AG09319 (cell line): Measurements from ENCODE around the gene ATG7.
"Not testable (repeated sequence)": the region's sequence is repeated elsewhere in the genome, so short reads cannot be mapped to it uniquely, and the experiment has no call there.

Experiments used
- DNase-seq: peaks from one replicate; pipeline ENCODE4 v3.0.0-alpha.2; 2010; ENCODE audit warnings: low read depth; ENCODE audit errors: extremely low read depth
- TF ChIP-seq, protein P1 (sequence below): IDR thresholded peaks from 2 replicates; pipeline ENCODE4 v1.5.1; 2011; ENCODE audit warnings: low read depth, mild to moderate bottlenecking, inconsistent platforms, low read length, moderate library complexity

Gene ATG7

DNA sequence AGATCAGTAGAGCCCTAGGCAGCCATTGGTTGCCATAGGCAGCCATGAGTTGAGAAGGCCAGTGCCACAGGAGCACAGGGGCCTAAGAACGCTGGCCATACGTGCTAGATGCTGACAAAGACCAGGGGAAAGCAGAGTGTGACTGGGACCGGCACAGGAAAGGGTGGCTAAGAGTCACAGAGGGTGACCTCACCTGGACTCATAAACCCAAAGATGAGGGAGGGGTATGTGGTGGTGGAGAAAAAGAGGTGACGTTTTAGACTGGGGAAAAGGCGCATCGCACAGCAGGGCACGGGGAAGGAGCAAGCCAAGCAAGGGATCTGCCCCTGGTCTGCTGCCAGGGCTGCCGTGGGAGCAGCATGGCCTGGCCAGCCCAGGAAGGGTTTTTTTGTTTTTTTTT, 249.0 kb downstream of the ATG7 start:
- TF ChIP-seq, protein P1, sequence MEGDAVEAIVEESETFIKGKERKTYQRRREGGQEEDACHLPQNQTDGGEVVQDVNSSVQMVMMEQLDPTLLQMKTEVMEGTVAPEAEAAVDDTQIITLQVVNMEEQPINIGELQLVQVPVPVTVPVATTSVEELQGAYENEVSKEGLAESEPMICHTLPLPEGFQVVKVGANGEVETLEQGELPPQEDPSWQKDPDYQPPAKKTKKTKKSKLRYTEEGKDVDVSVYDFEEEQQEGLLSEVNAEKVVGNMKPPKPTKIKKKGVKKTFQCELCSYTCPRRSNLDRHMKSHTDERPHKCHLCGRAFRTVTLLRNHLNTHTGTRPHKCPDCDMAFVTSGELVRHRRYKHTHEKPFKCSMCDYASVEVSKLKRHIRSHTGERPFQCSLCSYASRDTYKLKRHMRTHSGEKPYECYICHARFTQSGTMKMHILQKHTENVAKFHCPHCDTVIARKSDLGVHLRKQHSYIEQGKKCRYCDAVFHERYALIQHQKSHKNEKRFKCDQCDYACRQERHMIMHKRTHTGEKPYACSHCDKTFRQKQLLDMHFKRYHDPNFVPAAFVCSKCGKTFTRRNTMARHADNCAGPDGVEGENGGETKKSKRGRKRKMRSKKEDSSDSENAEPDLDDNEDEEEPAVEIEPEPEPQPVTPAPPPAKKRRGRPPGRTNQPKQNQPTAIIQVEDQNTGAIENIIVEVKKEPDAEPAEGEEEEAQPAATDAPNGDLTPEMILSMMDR = no peak

DNA sequence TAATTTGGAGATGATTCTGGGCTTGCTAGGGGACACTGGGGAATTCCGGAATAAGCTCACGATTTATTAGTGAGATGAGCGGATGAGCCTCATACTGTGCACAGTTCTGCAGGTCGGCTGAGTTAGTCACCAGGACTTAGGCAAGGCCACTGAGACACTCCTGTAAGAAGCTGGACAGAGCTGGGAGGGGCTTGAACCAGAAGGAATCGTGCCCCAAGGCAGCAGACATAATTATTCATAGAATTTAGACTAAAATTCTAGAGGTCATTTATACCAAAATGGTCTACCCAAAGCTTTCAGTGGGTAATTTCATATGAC, 250.2 kb downstream of the ATG7 start:
- TF ChIP-seq, protein P1 = no peak
- DNase-seq = no peak

More for the DNA sequence above, 249.0 kb downstream of the ATG7 start:
- no peak for DNase-seq

DNA sequence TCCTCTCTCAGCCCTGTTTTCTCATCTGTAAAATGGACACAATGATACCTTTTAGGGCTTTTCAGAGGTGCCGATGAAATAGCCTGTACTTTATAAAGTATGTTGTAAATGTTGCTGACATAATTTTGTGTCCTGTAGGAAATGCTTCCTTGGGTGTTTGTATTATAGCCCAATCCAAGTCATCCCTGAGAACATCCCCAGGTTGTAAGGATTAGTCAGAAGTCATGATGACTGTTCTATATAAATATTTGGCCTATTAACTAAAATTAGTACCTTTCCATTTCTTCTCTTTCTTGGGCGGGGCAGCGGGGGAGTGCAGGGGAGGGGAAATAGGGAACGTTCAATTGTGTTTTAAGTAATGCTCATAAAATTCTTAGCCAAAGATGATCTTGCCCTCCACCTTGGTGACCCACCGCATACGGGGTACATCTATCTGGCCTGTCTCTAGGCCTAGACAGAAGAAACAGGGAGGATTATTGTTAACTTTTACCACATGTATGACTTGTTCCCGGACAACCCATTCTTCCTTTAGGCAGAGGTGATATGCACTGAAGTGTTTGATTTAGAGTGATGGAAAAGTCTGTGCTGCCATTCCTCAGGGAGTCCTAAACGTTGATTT, 250.9 kb downstream of the ATG7 start:
- no peak for DNase-seq
- TF ChIP-seq, protein P1 = no peak

DNA sequence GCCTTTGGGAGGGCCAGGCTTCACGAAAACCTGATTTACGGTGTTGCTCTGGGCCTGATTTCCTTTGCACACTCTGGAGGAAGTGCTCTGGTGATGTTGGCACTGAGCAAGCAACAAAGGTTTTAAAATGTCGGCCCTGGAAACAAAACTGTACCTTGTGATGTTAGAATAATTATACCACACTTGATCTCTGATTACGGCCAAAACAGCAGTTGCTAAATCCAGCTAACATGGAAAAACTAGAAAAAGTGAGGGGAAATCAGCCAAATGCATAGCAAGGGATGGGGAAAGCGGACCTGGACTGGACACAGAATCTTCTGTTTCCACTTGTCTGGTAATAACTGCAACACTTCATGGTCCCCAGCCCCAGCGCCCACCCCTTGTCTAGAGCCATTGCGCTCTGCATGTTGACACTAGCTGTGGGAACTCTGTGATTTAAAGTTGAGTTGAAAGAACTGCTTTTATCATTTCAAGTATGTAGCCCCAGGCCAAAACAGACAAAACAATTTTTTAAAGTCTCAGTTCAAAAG, 251.4 kb downstream of the ATG7 start:
- TF ChIP-seq, protein P1 = no peak
- no peak for DNase-seq

DNA sequence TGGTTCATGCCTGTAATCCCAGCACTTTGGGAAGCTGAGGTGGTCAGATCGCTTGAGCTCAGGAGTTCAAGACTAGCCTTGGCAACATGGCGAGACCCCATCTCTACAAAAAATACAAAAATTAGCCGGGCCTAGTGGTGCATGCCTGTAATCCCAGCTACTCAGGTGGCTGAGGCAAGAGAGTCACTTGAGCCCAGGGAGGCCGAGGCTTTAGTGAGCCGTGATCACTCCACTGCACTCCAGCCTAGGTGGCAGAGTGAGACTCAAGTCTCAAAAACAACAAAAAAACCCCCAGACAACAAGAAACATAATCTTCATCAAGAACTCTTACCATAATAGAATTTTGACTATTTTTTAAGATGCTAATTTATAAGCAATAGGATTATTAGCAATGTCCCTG, 253.9 kb downstream of the ATG7 start:
- not testable (repeated sequence) for DNase-seq

DNA sequence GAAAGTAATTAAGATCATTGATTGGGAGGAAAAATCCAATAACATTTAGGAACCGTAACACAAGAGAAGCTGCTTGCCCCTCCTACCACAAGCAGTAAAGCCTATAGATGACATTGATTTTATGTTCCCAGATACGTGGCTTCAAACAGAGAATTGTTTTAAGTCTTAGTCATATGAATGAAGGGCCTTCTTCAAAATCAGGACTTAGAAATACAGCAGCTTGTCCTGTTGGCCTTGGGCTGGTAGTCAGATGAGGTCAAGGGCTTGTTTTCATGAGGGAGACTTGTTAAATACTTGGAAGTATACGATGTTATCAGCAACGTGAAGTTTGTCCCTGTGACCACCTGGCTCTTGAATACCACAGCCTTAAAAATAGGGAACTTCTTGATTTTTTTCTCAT, 257.1 kb downstream of the ATG7 start:
- DNase-seq = no peak
- TF ChIP-seq, protein P1 = no peak

DNA sequence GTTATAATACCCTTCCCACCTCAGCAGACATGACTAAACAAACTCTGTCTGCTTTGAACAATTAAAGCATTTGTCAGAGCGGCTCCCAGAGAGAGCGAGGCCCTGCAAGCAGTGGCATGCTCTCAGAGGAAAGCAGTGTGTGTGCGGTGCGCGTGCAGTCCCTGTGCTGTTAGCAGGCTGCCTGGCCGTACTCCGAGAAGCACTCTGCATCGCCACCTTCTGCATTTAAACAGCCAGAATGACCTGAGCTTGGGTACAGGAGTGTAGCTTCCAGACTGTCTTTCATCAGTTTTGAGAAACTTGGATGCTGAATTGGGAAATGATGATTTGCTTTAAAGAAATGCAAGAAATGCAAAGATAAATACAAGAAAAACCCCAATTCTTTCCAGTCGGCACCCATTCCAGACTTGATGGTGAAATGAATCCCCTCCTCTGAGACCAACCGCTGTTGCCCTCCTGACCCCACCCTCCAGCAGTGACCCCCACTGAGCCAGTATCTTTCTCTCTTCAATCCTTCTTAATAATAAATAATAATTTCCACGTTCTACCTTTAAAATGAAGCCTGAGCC, 258.0 kb downstream of the ATG7 start:
- DNase-seq = peak; percentile 81
- TF ChIP-seq, protein P1 = peak; percentile 20

- DNase-seq = no peak
- TF ChIP-seq, protein P1 = no peak
Observed at GRCh38 chr3:11532931-11533391, 260.8 kb downstream of the ATG7 start.
